ENCODE measurements around the gene GAL3ST2. TPM values are rescaled to one million over a fixed set of nuclear protein-coding genes. Genes with fewer than 3 reads are reported as not detected.

GAL3ST2 gene
- total and polyA plus RNA-seq, 7 donors = 0.14 to 0.16 TPM; not detected in 5

GRCh38 chr2:241768850-241769249, 7.8 kb upstream of the GAL3ST2 start:
- Histone ChIP-seq H3K4me3 (no peak overlapping the region), H3K4me1 (peaks cover 10% of the 10 kb centered on the region), H3K36me3 (ENCODE audit: insufficient read depth in 1 of 2, low read depth in 1 of 2) (no peaks in the 10 kb centered on the region), H3K27ac (no peak overlapping the region), H3K9me3 (no peaks in the 10 kb centered on the region), H3K27me3 (ENCODE audit: insufficient read depth in 3 of 3, low read length in 2 of 3) (peaks cover 0 to 3% (median 0%) of the 10 kb centered on the region in 3 donors)
- no peak for DNase-seq
- intact Hi-C loops (cut with DNase I) = no loop called here
- no peak for ATAC-seq
- TF ChIP-seq, protein P1, sequence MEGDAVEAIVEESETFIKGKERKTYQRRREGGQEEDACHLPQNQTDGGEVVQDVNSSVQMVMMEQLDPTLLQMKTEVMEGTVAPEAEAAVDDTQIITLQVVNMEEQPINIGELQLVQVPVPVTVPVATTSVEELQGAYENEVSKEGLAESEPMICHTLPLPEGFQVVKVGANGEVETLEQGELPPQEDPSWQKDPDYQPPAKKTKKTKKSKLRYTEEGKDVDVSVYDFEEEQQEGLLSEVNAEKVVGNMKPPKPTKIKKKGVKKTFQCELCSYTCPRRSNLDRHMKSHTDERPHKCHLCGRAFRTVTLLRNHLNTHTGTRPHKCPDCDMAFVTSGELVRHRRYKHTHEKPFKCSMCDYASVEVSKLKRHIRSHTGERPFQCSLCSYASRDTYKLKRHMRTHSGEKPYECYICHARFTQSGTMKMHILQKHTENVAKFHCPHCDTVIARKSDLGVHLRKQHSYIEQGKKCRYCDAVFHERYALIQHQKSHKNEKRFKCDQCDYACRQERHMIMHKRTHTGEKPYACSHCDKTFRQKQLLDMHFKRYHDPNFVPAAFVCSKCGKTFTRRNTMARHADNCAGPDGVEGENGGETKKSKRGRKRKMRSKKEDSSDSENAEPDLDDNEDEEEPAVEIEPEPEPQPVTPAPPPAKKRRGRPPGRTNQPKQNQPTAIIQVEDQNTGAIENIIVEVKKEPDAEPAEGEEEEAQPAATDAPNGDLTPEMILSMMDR (IDR thresholded peaks at IDR 0.05) = no peak
- 85 to 91% (median 87%) methylated on average over 11 of the region's 11 CpGs for WGBS, 3 donors

DNA sequence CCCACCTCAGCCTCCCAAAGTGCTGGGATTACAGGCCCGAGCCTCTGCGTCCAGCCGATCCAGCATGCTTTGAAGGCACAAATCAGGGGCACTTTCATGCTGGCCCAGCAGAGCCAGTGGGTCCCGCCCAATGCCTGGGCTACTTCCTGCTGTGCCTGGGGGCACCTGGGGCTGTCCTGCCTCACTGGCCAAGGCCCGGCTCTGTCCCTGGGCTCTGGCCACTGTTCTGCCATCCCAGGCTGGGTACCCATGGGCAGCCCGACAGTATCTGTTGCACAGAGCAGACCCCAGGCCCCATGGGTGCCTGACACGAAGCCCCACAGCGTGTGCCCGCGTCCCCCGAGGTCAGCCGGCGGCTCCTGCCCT, 6.8 kb upstream of the GAL3ST2 start:
- peaks cover 10% of the 10 kb centered on the region for H3K4me1 ChIP-seq
- 80 to 90% (median 88%) methylated on average over 13 of the region's 13 CpGs for WGBS, 3 donors
- H3K36me3 ChIP-seq (ENCODE audit: insufficient read depth in 1 of 2, low read depth in 1 of 2) = no peaks in the 10 kb centered on the region
- intact Hi-C loops (cut with DNase I) = no loop called here
- ATAC-seq = no peak
- no peak for DNase-seq
- TF ChIP-seq, protein P1 (IDR thresholded peaks at IDR 0.05) = no peak
- H3K4me3 ChIP-seq = no peak overlapping the region
- H3K27me3 ChIP-seq (ENCODE audit: insufficient read depth in 3 of 3, low read length in 2 of 3) = peaks cover 0 to 10% (median 4%) of the 10 kb centered on the region in 3 donors
- H3K27ac ChIP-seq = no peak overlapping the region
- no peaks in the 10 kb centered on the region for H3K9me3 ChIP-seq

GRCh38 chr2:241770185-241770935, 6.3 kb upstream of the GAL3ST2 start:
- no peaks in the 10 kb centered on the region for H3K9me3 ChIP-seq
- H3K36me3 ChIP-seq (ENCODE audit: insufficient read depth in 1 of 2, low read depth in 1 of 2) = no peaks in the 10 kb centered on the region
- WGBS, 3 donors = 51 to 53% (median 51%) methylated on average over 27 of the region's 27 CpGs
- DNase-seq = no peak
- no peak overlapping the region for H3K4me3 ChIP-seq
- ATAC-seq = peak in 2 of 4 donors; percentile 5 to 29
- intact Hi-C loops (cut with DNase I) = no loop called here
- no peak overlapping the region for H3K27ac ChIP-seq
- peaks cover 0 to 16% (median 4%) of the 10 kb centered on the region in 3 donors for H3K27me3 ChIP-seq (ENCODE audit: insufficient read depth in 3 of 3, low read length in 2 of 3)
- H3K4me1 ChIP-seq = peaks cover 10% of the 10 kb centered on the region
- TF ChIP-seq, protein P1 (IDR thresholded peaks at IDR 0.05) = no peak

- ATAC-seq (peak in 1 of 4 donors; percentile 4), DNase-seq (no peak)
- 82 to 92% (median 86%) methylated on average over 12 of the region's 12 CpGs for WGBS, 3 donors
- Histone ChIP-seq H3K4me1 (peaks cover 10% of the 10 kb centered on the region), H3K27ac (no peak overlapping the region), H3K9me3 (no peaks in the 10 kb centered on the region), H3K36me3 (ENCODE audit: insufficient read depth in 1 of 2, low read depth in 1 of 2) (no peaks in the 10 kb centered on the region), H3K27me3 (ENCODE audit: insufficient read depth in 3 of 3, low read length in 2 of 3) (peaks cover 0 to 20% (median 4%) of the 10 kb centered on the region in 3 donors), H3K4me3 (no peak overlapping the region)
- TF ChIP-seq, protein P1 (IDR thresholded peaks at IDR 0.05) = no peak
- intact Hi-C loops (cut with DNase I) = no loop called here
These were observed 5.7 kb upstream of the GAL3ST2 start for GRCh38 chr2:241770936-241771285.

All from psoas muscle (tissue), 8 donors.